HFF-Myc (cell line): ENCODE data around the gene SORT1.
"Not testable (repeated sequence)": the region's sequence is repeated elsewhere in the genome, so short reads cannot be mapped to it uniquely, and the experiment has no call there.

Source experiments
- DNase-seq: peaks from one replicate; pipeline ENCODE4 v3.0.0-alpha.2; 2011; ENCODE audit warnings: low read depth; ENCODE audit errors: extremely low read depth
- H3K4me3 ChIP-seq: replicated peaks from 2 replicates; pipeline ENCODE4 v1.5.1; 2011; ENCODE audit warnings: low read depth, mild to moderate bottlenecking, control low read depth, low read length
- CTCF ChIP-seq: IDR thresholded peaks from 2 replicates; pipeline ENCODE4 v1.5.1; 2012; ENCODE audit warnings: mild to moderate bottlenecking, low read depth, low read length, control low read depth; ENCODE audit errors: missing control alignments

SORT1 gene

GRCh38 chr1:109312978-109313775 is 84.5 kb downstream of the SORT1 start:
- DNase-seq: no peak
- no peak overlapping the region for H3K4me3 ChIP-seq
- no peak for TF ChIP-seq CTCF

- no peak for DNase-seq
- TF ChIP-seq CTCF: no peak
- H3K4me3 ChIP-seq: no peak overlapping the region
Measured at GRCh38 chr1:109312246-109312645, 85.5 kb downstream of the SORT1 start.

- TF ChIP-seq CTCF: no peak
- H3K4me3 ChIP-seq: no peak overlapping the region
- DNase-seq: no peak
Measured at GRCh38 chr1:109309347-109309746, 88.4 kb downstream of the SORT1 start.

- H3K4me3 ChIP-seq: no peak overlapping the region
- TF ChIP-seq CTCF: no peak
- no peak for DNase-seq
Measured at GRCh38 chr1:109307274-109308021, 90.3 kb downstream of the SORT1 start.

GRCh38 chr1:109306832-109307273 is 90.9 kb downstream of the SORT1 start, which contains the start of gene MYBPHL:
Gene MYBPHL, minus strand, starts transcription at chr1:109307011. Its CDS starts 20 bp downstream, at chr1:109306991.
- H3K4me3 ChIP-seq: no peak within 1 kb of the TSS
- DNase-seq: no peak
- no peak for TF ChIP-seq CTCF

- H3K4me3 ChIP-seq: not testable (repeated sequence)
Measured at GRCh38 chr1:109305991-109306390, 91.7 kb downstream of the SORT1 start.

GRCh38 chr1:109304226-109304920 is 93.3 kb downstream of the SORT1 start:
- H3K4me3 ChIP-seq: no peak overlapping the region
- no peak for DNase-seq
- no peak for TF ChIP-seq CTCF

More at GRCh38 chr1:109305991-109306390, 91.7 kb downstream of the SORT1 start:
- not testable (repeated sequence) for DNase-seq
